GM23338 (cell line): ENCODE measurements around the gene L3MBTL4. TPM values are rescaled to one million over a fixed set of nuclear protein-coding genes. Genes with fewer than 3 reads are reported as not detected.
A peak's percentile ranks its signal among the peaks of the same experiment; 100 is the strongest.

Experiments used
- ATAC-seq: fragments of 200-7000 bp; cut with Tn5 transposase; 3 replicates; pipeline ENCODE4 v1.9.1; 2020
- DNase-seq: peaks from one replicate; pipeline ENCODE4 v3.0.0-alpha.2; 2015; ENCODE audit warnings: low spot score
- H2AFZ ChIP-seq: fragments of 200-600 bp; sonication (generic); 2 replicates; pipeline ENCODE4 v1.8.0; 2016; ENCODE audit warnings: antibody characterized with exemption, mild to moderate bottlenecking, moderate library complexity
- H3F3A ChIP-seq: fragments of 200-600 bp; sonication (generic); replicated peaks from 2 replicates; pipeline ENCODE4 v1.8.0; 2017; ENCODE audit warnings: antibody characterized with exemption, mixed run types, low read depth
- H3K27ac ChIP-seq: fragments of 200-600 bp; sonication (generic); 2 replicates; pipeline ENCODE4 v1.6.1; 2016; ENCODE audit warnings: low read depth
- H3K27me3 ChIP-seq: fragments of 200-600 bp; sonication (generic); 2 replicates; pipeline ENCODE4 v1.8.0; 2016; ENCODE audit warnings: mild to moderate bottlenecking, mixed run types, moderate library complexity; ENCODE audit not compliant: insufficient read depth
- H3K36me3 ChIP-seq: fragments of 200-600 bp; sonication (generic); 2 replicates; pipeline ENCODE4 v1.8.0; 2016; ENCODE audit warnings: mild to moderate bottlenecking; ENCODE audit not compliant: insufficient read depth
- H3K4me1 ChIP-seq: fragments of 200-600 bp; sonication (generic); 2 replicates; pipeline ENCODE4 v1.8.0; 2016; ENCODE audit warnings: mild to moderate bottlenecking, moderate library complexity; ENCODE audit not compliant: insufficient read depth
- H3K4me2 ChIP-seq: fragments of 200-600 bp; sonication (generic); 2 replicates; pipeline ENCODE4 v1.7.1; 2017; ENCODE audit warnings: mixed run types
- H3K4me3 ChIP-seq: fragments of 200-600 bp; sonication (generic); 2 replicates; pipeline ENCODE4 v1.6.1; 2016; ENCODE audit warnings: mixed run types
- H3K79me2 ChIP-seq: fragments of 200-600 bp; sonication (generic); replicated peaks from 2 replicates; pipeline ENCODE4 v1.8.0; 2017; ENCODE audit warnings: mild to moderate bottlenecking; ENCODE audit not compliant: insufficient read depth
- H3K9me2 ChIP-seq: fragments of 200-600 bp; sonication (generic); 2 replicates; pipeline ENCODE4 v1.8.0; 2017; ENCODE audit not compliant: insufficient read depth
- H4K20me1 ChIP-seq: fragments of 200-600 bp; sonication (generic); replicated peaks from 2 replicates; pipeline ENCODE4 v1.8.0; 2017; ENCODE audit warnings: mild to moderate bottlenecking; ENCODE audit not compliant: insufficient read depth
- H3K27ac Mint-ChIP-seq: 2 replicates; pipeline ENCODE4 v1.8.0; 2020; ENCODE audit warnings: inconsistent platforms, mild to moderate bottlenecking, moderate library complexity, mixed read lengths
- H3K27me3 Mint-ChIP-seq: 3 replicates; pipeline ENCODE4 v1.8.0; 2022; ENCODE audit warnings: low read depth, mild to moderate bottlenecking, moderate library complexity, mixed read lengths, inconsistent platforms; ENCODE audit not compliant: insufficient read depth, poor library complexity
- H3K36me3 Mint-ChIP-seq: 3 replicates; pipeline ENCODE4 v1.8.0; 2021; ENCODE audit warnings: low read depth, mild to moderate bottlenecking, inconsistent platforms, moderate library complexity, mixed read lengths
- H3K4me1 Mint-ChIP-seq: 3 replicates; pipeline ENCODE4 v1.8.0; 2020; ENCODE audit warnings: mild to moderate bottlenecking, inconsistent platforms, mixed read lengths
- H3K4me3 Mint-ChIP-seq: 3 replicates; pipeline ENCODE4 v1.8.0; 2021; ENCODE audit warnings: moderate library complexity, mild to moderate bottlenecking, inconsistent platforms, mixed read lengths
- H3K9me3 Mint-ChIP-seq: 3 replicates; pipeline ENCODE4 v1.8.0; 2020; ENCODE audit warnings: moderate library complexity, mild to moderate bottlenecking, inconsistent platforms, mixed read lengths
- CREB1 ChIP-seq: fragments of 250-450 bp; sonication (Bioruptor Pico); IDR thresholded peaks from 2 replicates; pipeline ENCODE4 v1.5.0; 2020; ENCODE audit warnings: low read depth, mild to moderate bottlenecking, moderate library complexity
- CTCF ChIP-seq, 2 experiments: fragments of 200-600 bp in 1 of 2; sonication (generic) in 1 of 2; conservative IDR thresholded peaks; 2 replicates each; pipeline versions ENCODE4 v1.5.1 to v1.6.1; 2016 to 2017; ENCODE audit warnings: antibody characterized with exemption in 2 of 2, low read depth in 2 of 2, mild to moderate bottlenecking in 2 of 2, moderate library complexity in 1 of 2
- EZH2phosphoT487 ChIP-seq: fragments of 200-600 bp; sonication (generic); IDR thresholded peaks from one replicate; pipeline ENCODE4 v1.8.1; 2018; ENCODE audit warnings: antibody characterized with exemption; ENCODE audit not compliant: unreplicated experiment
- JUNB ChIP-seq: IDR thresholded peaks from one replicate; pipeline ENCODE4 v1.6.1; 2016; ENCODE audit warnings: antibody characterized with exemption; ENCODE audit not compliant: unreplicated experiment
- polyA plus RNA-seq: library from polyadenylated mRNA; unstranded; fragments of >200 nt; fragmentation: Nextera tagmentation; extraction: Ambion mirVana; gene quantifications from 2 replicates; pipeline ENCODE4 v1.2.1, GENCODE V29; 2016
- total RNA-seq: library from RNA; depleted of rRNA; stranded (reverse); fragments of >200 nt; shearing (Covaris generic); gene quantifications from 2 replicates; pipeline ENCODE4 v1.2.3, GENCODE V29; 2014
- TF ChIP-seq, protein P1 (sequence below): fragments of 250-450 bp; sonication (Bioruptor Pico); IDR thresholded peaks from 2 replicates; pipeline ENCODE4 v1.5.0; 2020; ENCODE audit warnings: mild to moderate bottlenecking, moderate library complexity

The L3MBTL4 gene
- total and polyA plus RNA-seq, 2 experiments from 2014 or later: 0.48 to 2.8 TPM

GRCh38 chr18:6219116-6219717, 195.5 kb downstream of the L3MBTL4 start:
- DNase-seq: peak; percentile 88
- H3K4me3 Mint-ChIP-seq: no peak overlapping the region
- peaks cover 4% of the 10 kb centered on the region; the same call in 1 of the 2 replicates for H3K4me1 ChIP-seq
- no peaks in the 10 kb centered on the region for H3K27me3 ChIP-seq
- no peaks in the 10 kb centered on the region for H4K20me1 ChIP-seq
- H3F3A ChIP-seq: no peaks in the 10 kb centered on the region
- H3K79me2 ChIP-seq: no peaks in the 10 kb centered on the region
- no peak overlapping the region for H3K4me2 ChIP-seq
- no peaks in the 10 kb centered on the region for H3K36me3 ChIP-seq
- no peak overlapping the region for H3K27ac Mint-ChIP-seq
- H2AFZ ChIP-seq: peak overlapping the region; percentile 83; the same call in 1 of the 2 replicates
- peaks cover 2% of the 10 kb centered on the region for H3K27me3 Mint-ChIP-seq
- H3K4me1 Mint-ChIP-seq: no peaks in the 10 kb centered on the region
- no peaks in the 10 kb centered on the region for H3K9me3 Mint-ChIP-seq
- H3K4me3 ChIP-seq: no peak overlapping the region
- ATAC-seq: peak; percentile 99
- H3K36me3 Mint-ChIP-seq: no peaks in the 10 kb centered on the region
- TF ChIP-seq JUNB: no peak
- no peak for TF ChIP-seq EZH2phosphoT487
- TF ChIP-seq, protein P1, sequence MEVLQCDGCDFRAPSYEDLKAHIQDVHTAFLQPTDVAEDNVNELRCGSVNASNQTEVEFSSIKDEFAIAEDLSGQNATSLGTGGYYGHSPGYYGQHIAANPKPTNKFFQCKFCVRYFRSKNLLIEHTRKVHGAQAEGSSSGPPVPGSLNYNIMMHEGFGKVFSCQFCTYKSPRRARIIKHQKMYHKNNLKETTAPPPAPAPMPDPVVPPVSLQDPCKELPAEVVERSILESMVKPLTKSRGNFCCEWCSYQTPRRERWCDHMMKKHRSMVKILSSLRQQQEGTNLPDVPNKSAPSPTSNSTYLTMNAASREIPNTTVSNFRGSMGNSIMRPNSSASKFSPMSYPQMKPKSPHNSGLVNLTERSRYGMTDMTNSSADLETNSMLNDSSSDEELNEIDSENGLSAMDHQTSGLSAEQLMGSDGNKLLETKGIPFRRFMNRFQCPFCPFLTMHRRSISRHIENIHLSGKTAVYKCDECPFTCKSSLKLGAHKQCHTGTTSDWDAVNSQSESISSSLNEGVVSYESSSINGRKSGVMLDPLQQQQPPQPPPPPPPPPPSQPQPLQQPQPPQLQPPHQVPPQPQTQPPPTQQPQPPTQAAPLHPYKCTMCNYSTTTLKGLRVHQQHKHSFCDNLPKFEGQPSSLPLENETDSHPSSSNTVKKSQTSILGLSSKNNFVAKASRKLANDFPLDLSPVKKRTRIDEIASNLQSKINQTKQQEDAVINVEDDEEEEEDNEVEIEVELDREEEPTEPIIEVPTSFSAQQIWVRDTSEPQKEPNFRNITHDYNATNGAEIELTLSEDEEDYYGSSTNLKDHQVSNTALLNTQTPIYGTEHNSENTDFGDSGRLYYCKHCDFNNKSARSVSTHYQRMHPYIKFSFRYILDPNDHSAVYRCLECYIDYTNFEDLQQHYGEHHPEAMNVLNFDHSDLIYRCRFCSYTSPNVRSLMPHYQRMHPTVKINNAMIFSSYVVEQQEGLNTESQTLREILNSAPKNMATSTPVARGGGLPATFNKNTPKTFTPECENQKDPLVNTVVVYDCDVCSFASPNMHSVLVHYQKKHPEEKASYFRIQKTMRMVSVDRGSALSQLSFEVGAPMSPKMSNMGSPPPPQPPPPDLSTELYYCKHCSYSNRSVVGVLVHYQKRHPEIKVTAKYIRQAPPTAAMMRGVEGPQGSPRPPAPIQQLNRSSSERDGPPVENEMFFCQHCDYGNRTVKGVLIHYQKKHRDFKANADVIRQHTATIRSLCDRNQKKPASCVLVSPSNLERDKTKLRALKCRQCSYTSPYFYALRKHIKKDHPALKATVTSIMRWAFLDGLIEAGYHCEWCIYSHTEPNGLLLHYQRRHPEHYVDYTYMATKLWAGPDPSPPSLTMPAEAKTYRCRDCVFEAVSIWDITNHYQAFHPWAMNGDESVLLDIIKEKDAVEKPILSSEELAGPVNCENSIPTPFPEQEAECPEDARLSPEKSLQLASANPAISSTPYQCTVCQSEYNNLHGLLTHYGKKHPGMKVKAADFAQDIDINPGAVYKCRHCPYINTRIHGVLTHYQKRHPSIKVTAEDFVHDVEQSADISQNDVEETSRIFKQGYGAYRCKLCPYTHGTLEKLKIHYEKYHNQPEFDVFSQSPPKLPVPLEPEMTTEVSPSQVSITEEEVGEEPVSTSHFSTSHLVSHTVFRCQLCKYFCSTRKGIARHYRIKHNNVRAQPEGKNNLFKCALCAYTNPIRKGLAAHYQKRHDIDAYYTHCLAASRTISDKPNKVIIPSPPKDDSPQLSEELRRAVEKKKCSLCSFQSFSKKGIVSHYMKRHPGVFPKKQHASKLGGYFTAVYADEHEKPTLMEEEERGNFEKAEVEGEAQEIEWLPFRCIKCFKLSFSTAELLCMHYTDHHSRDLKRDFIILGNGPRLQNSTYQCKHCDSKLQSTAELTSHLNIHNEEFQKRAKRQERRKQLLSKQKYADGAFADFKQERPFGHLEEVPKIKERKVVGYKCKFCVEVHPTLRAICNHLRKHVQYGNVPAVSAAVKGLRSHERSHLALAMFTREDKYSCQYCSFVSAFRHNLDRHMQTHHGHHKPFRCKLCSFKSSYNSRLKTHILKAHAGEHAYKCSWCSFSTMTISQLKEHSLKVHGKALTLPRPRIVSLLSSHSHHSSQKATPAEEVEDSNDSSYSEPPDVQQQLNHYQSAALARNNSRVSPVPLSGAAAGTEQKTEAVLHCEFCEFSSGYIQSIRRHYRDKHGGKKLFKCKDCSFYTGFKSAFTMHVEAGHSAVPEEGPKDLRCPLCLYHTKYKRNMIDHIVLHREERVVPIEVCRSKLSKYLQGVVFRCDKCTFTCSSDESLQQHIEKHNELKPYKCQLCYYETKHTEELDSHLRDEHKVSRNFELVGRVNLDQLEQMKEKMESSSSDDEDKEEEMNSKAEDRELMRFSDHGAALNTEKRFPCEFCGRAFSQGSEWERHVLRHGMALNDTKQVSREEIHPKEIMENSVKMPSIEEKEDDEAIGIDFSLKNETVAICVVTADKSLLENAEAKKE (CRISPR knock-in tag): no peak
- peak; percentile 88 to 95 for TF ChIP-seq CTCF (conservative IDR thresholded peaks at IDR 0.05; ENCODE audit: low read depth in 2 of 2)
- no peak for TF ChIP-seq CREB1
- H3K27ac ChIP-seq: no peak overlapping the region
- no peaks in the 10 kb centered on the region for H3K9me2 ChIP-seq
